Activated T-cell treated with anti-CD3 and anti-CD28 coated beads, Interleukin-2, amount 50 U/mL, for 1 hour (primary cell): ENCODE measurements around the gene FKBP6.
A peak's percentile ranks its signal among the peaks of the same experiment; 100 is the strongest.
"Not testable (repeated sequence)": the region's sequence is repeated elsewhere in the genome, so short reads cannot be mapped to it uniquely, and the experiment has no call there.

Experiments used
- DNase-seq: peaks from one replicate; pipeline ENCODE4 v3.0.0-alpha.2; 2020

Gene FKBP6

GRCh38 chr7:73397521-73398281, 69.7 kb downstream of the FKBP6 start:
- no peak for DNase-seq

GRCh38 chr7:73399185-73400050, 71.5 kb downstream of the FKBP6 start:
- peak; percentile 57 for DNase-seq

DNA sequence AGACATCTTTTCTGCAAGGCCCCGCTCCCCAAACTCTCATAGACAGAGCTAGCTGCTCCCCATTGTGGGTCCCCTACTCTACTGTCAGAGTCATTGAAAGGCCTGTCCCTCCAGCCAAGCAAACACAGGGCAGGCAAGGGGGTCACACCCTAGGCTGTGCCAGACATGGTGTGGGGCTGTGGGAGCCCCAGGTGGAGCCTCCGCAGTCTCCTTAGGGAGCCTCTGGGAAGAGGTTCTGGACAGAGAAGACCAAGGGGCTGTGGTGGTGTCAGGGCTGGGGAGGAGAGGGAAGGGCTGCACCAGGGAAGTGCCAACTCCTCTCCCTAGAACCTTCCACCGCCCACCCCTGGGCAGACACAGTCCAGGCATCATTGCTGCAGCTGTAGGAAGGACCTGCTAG, 76.9 kb downstream of the FKBP6 start:
- not testable (repeated sequence) for DNase-seq
